Lung (tissue), 12 donors: ENCODE results near the gene PPM1N. TPM values are rescaled to one million over a fixed set of nuclear protein-coding genes. Genes with fewer than 3 reads are reported as not detected.

Experiments used
- ATAC-seq: fragments of 200-7000 bp; cut with Tn5 transposase; one replicate; pipeline ENCODE4 v1.9.1; 2020; ENCODE audit warnings: moderate number of reproducible peaks; ENCODE audit not compliant: insufficient read depth, low FRiP score
- DNase-seq, 3 donors: peaks; one replicate each; pipeline ENCODE4 v3.0.0-alpha.2; 2013 to 2017
- H3K27ac ChIP-seq, 2 donors: one replicate each; pipeline ENCODE4 v1.5.1; 2013; ENCODE audit warnings: mild to moderate bottlenecking in 2 of 2, moderate library complexity in 2 of 2, control low read depth in 1 of 2, inconsistent platforms in 1 of 2, low read depth in 1 of 2, low read length in 1 of 2
- H3K27me3 ChIP-seq, 3 donors: one replicate each; pipeline ENCODE4 v1.5.1; 2013; ENCODE audit warnings: low read length in 2 of 3; ENCODE audit not compliant: control insufficient read depth in 3 of 3, insufficient read depth in 3 of 3
- H3K36me3 ChIP-seq, 4 donors: one replicate each; pipeline ENCODE4 v1.5.1; 2013; ENCODE audit warnings: low read length in 4 of 4, mild to moderate bottlenecking in 1 of 4, moderate library complexity in 1 of 4; ENCODE audit not compliant: control insufficient read depth in 4 of 4, insufficient read depth in 4 of 4
- H3K4me1 ChIP-seq, 5 donors: one replicate each; pipeline ENCODE4 v1.5.1; 2013; ENCODE audit warnings: low read length in 5 of 5, mild to moderate bottlenecking in 2 of 5, moderate library complexity in 1 of 5; ENCODE audit not compliant: control insufficient read depth in 5 of 5, insufficient read depth in 5 of 5
- H3K4me3 ChIP-seq: one replicate; pipeline ENCODE4 v1.5.1; 2013; ENCODE audit warnings: mild to moderate bottlenecking, control low read depth, moderate library complexity
- H3K9ac ChIP-seq, 2 donors: one replicate each; pipeline ENCODE4 v1.5.1; 2013; ENCODE audit warnings: low read length in 2 of 2, control low read depth in 1 of 2; ENCODE audit not compliant: insufficient read depth in 1 of 2
- H3K9me3 ChIP-seq, 4 donors: one replicate each; pipeline ENCODE4 v1.5.1; 2013; ENCODE audit warnings: low read length in 3 of 4, mild to moderate bottlenecking in 1 of 4, moderate library complexity in 1 of 4; ENCODE audit not compliant: control insufficient read depth in 4 of 4, insufficient read depth in 3 of 4
- WGBS, 2 donors: extraction: QIAGEN DNeasy Blood & Tissue Kit; methylation state at CpG; one replicate each; pipeline ENCODE4 v1.1.7; 2013; 5-methylcytosine and 5-hydroxymethylcytosine counted together
- polyA plus RNA-seq, 2 donors: library from polyadenylated mRNA; stranded (reverse); fragments of 200-250 nt; gene quantifications; one replicate each; pipeline ENCODE4 v1.2.1, GENCODE V29; 2013
- total RNA-seq, 2 donors: library from RNA; depleted of rRNA in 1 of 2; stranded (reverse); fragments of >200 nt in 1 of 2; gene quantifications; one replicate each; pipeline ENCODE4 v1.2.1, GENCODE V29; 2014 to 2021
- TF ChIP-seq, protein P1 (sequence below): IDR thresholded peaks from 2 replicates; pipeline ENCODE4 v1.5.1; 2012; ENCODE audit warnings: mild to moderate bottlenecking; ENCODE audit errors: control extremely low read depth, extremely low read depth
- donor health status: control.
- donor health status: control.
- donor health status: Bipolar disorder and iron deficiency.
- donor health status: healthy.
- donor health status: DM: yes; HTN: yes; CAD: no.

The PPM1N gene
- total and polyA plus RNA-seq, 4 donors, result 0.37 to 8.1 (median 1.6) TPM

- ATAC-seq (no peak), DNase-seq (no peak)
- Histone ChIP-seq H3K4me3 (no peak overlapping the region), H3K9ac (no peak overlapping the region), H3K9me3 (no peaks in the 10 kb centered on the region), H3K36me3 (peaks cover 11 to 48% (median 22%) of the 10 kb centered on the region in 4 donors), H3K27ac (no peak overlapping the region), H3K4me1 (peaks cover 0 to 7% (median 0%) of the 10 kb centered on the region in 5 donors), H3K27me3 (peaks cover 0 to 13% (median 9%) of the 10 kb centered on the region in 3 donors)
- WGBS, 2 donors, result 94 to 95% methylated on average over 15 of the region's 15 CpGs
- TF ChIP-seq, protein P1, sequence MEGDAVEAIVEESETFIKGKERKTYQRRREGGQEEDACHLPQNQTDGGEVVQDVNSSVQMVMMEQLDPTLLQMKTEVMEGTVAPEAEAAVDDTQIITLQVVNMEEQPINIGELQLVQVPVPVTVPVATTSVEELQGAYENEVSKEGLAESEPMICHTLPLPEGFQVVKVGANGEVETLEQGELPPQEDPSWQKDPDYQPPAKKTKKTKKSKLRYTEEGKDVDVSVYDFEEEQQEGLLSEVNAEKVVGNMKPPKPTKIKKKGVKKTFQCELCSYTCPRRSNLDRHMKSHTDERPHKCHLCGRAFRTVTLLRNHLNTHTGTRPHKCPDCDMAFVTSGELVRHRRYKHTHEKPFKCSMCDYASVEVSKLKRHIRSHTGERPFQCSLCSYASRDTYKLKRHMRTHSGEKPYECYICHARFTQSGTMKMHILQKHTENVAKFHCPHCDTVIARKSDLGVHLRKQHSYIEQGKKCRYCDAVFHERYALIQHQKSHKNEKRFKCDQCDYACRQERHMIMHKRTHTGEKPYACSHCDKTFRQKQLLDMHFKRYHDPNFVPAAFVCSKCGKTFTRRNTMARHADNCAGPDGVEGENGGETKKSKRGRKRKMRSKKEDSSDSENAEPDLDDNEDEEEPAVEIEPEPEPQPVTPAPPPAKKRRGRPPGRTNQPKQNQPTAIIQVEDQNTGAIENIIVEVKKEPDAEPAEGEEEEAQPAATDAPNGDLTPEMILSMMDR, result no peak
Observed at GRCh38 chr19:45524575-45525129, 26.4 kb downstream of the PPM1N start.

- Histone ChIP-seq H3K4me1 (peaks cover 0 to 7% (median 0%) of the 10 kb centered on the region in 5 donors), H3K27me3 (peaks cover 0 to 17% (median 13%) of the 10 kb centered on the region in 3 donors), H3K4me3 (no peak overlapping the region), H3K27ac (no peak overlapping the region), H3K9ac (no peak overlapping the region), H3K36me3 (peaks cover 7 to 38% (median 19%) of the 10 kb centered on the region in 4 donors), H3K9me3 (peaks cover 0 to 2% (median 0%) of the 10 kb centered on the region in 4 donors)
- peak; percentile 13 for ATAC-seq
- WGBS, 2 donors, result 45 to 67% methylated on average over 9 of the region's 9 CpGs
- TF ChIP-seq, protein P1, result no peak
- DNase-seq, result peak; percentile 73 to 75 (median 73)
Observed at GRCh38 chr19:45526143-45526542, 27.9 kb downstream of the PPM1N start.

DNA sequence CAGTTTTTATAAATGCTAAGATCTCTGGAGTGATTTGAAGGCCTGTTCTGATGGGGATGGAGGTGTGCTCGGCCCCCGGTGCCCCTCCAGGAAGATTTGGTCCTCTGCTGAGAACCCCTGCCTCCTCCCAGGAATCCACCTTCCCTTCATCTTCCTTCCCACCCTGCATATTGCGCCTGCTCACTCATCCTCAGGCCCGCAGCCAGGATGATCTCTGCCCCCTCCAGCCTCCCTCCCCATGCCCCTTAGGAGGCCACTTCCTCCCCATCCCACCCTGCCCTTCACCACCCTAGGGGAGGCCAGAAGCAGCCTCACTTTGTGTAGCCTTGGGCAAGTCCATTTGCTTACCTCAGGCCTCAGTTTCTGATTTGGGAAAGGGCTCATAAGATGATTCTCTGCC is 28.7 kb downstream of the PPM1N start:
- peaks cover 0 to 7% (median 0%) of the 10 kb centered on the region in 5 donors for H3K4me1 ChIP-seq

More for the DNA sequence above, 28.7 kb downstream of the PPM1N start:
- Histone ChIP-seq H3K27me3 (peaks cover 0 to 19% (median 13%) of the 10 kb centered on the region in 3 donors), H3K9me3 (peaks cover 0 to 5% (median under 1%) of the 10 kb centered on the region in 4 donors), H3K9ac (no peak overlapping the region), H3K4me3 (no peak overlapping the region), H3K27ac (no peak overlapping the region), H3K36me3 (peaks cover 7 to 31% (median 17%) of the 10 kb centered on the region in 4 donors)
- DNase-seq (no peak), ATAC-seq (no peak)
- TF ChIP-seq, protein P1, result no peak
- WGBS, 2 donors, result 84 to 86% methylated on average over 4 of the region's 4 CpGs
